HG03520 (cell line): ENCODE data around the gene TCFL5.

Source experiments
- ATAC-seq: cut with Tn5 transposase; IDR thresholded peaks from one replicate; pipeline ENCODE4 v1.9.1; 2021; ENCODE audit warnings: mild to moderate bottlenecking, moderate library complexity; ENCODE audit not compliant: unreplicated experiment

Gene TCFL5

DNA sequence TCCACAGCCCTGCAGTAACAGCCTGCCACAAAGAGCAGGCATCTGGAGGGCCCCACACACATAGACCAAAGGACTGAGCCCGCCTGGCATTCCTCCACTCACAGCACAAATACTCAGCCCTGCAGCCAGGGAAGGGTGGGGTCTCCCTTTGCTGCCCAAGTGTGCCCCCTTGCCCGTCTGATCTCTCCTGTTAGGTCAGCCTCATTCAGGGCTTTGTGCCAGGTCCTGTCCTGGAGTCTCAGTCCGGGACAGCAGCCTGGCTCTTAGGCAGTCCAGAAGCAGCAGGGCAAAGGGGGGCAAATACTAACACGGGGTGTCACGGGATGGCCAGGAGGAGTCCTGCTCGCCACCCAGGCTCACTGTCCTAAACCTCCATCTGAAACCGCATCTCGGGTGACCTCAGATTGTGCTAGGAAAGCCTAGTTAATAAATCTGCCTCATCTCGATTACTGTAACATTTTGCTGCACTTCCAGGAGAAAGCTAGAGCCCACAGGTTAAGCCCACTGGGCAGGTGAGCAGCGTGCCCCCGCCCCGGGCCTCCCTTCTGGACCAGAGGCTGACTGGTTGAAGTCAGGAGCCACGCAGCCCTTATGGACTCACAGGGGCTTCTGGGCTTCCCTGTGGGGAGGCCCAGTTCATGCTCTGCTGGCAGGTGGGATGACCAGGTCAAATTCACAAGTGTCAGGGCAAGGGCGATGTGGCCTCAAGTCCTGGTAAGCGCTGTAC, 60.2 kb downstream of the TCFL5 start:
- no peak for ATAC-seq

DNA sequence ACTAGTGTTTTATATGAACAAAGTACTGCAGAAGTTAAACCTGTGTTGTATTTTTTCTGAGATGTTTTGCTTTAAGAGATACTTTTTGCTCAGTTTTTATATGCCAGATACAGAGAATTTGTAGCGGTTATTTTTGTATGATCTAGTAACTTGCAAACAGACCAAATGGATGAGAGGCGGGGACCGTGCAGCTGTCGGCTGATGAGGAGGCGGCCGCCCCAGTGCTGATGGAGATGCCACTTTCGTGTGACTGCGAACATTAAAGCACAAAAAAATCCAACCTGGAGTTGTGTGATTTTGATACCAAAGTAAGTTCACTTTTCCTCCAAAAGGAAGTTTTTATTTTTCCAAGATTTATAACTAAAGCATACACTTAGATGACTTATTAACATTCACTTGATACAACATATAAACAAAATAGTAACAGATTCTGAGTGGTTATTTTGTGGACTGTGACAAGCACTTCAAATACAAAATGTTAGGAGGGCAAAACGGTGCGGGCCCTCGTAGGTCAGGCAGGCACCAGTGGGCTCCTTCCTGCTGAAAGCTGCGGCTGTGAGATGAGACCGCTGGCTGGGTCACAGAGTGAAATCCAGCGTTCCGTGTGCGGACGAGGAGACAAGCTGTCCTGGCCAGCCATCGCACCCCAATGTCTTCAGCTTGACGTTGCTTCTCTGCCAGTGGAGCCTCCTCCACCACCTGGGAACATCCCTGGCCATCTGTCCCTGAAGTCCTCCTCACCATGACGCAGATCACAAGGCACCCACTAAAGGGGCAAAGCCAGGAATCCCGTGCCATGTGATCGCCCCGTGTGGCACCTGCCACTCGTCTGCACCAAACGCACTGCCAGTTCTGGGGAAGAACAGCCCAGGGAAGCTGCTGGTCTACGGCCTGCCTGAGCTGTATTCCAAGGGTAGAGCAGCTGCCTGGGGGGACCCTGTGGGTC, 61.0 kb downstream of the TCFL5 start:
- ATAC-seq, result no peak

DNA sequence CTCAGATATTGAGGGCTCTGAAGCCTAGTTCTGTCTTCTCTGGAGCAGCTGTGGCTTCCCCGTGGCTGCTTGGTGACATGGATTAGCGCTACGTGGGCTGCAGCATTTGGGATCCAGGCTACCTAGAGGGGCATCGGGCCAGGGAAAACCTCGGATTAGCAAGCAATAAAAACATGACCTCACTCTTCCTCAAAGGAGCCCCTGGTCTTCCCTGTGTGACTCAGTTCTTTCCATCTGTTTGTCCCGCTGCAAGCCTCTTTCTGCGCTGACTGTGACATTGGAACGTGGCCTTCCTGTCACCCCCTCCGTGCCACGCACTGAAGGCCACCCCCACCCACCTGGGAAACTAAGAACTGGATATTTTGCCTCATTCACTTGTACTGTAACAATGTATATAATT, 61.7 kb downstream of the TCFL5 start:
- ATAC-seq, result no peak

DNA sequence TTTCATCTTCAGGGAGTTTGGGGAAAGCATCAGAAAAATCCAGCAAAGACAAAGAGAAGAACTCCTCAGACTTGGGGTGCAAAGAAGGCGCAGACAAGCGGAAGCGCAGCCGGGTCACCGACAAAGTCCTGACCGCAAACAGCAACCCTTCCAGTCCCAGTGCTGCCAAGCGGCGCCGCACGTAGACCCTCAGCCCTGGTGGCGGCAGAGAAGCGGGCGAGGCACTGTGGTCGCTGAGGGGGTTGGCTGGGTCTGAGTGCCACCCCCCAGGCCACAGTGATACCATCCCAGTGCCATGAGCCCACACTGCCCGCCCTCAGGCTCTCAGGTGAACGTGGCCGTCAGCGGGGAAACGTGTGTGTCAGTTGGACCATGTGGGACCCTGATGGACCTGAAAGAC, 62.2 kb downstream of the TCFL5 start:
- no peak for ATAC-seq

DNA sequence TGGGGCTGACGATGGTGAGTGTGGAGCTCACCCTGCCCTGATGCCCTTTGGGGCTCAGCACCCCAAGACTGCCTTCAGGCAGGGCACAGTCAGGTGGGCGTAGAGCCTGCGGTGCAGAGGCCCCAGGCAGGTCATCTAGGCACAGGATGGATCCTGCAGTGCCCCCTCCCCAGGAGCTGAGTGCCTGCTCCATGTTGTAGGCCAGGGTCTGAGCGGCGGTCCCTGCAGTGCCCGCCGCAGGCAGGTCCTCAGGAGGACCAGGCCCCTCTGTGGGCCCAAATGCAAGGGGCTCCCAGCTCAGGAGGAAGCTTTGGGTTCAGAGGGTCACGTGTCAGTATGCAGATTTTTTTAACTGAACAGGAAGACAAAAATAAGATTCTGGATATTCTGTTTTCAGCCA, 62.6 kb downstream of the TCFL5 start:
- no peak for ATAC-seq

DNA sequence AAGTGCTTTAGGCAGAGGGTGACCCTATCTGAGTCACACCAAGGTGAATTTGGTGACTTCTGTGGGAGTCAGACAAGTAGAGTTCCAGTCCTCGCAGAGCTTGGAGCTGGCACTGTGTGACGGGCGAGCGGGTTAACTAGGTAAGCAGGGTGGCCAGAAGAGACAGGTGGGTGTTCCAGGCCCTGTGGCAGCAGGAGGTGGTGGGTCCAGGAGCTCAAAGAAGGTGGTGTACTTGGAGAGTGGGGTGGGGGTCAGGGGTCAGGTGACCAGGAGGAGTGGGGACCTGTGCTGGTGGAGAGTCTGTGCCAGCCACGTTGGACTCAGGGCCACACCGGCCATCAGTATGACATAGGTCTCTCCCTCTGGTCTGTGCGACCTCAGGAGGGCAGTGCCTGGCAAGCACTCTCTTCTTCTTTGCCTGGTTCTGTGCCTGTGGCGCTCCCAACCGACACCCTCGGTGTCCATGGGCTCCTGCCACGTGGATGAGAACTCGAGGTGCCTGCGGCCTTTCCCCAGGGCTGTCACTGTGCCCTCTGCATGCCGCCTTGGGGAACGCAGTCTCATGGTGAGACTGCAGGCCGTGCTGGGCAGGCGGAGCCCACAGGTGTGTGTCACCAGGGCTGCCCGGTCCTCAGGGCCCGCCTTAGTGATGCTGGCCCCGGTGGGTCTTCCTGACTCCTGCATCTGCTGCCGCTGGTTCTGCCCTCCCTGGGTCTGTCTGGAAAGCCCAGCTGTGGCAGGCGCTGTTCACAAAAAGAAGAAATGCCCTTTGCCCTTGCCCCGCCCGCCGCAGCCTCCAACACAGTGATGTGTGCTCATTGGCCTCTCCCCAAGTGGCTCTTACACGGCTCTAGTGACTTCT, 63.7 kb downstream of the TCFL5 start:
- no peak for ATAC-seq

DNA sequence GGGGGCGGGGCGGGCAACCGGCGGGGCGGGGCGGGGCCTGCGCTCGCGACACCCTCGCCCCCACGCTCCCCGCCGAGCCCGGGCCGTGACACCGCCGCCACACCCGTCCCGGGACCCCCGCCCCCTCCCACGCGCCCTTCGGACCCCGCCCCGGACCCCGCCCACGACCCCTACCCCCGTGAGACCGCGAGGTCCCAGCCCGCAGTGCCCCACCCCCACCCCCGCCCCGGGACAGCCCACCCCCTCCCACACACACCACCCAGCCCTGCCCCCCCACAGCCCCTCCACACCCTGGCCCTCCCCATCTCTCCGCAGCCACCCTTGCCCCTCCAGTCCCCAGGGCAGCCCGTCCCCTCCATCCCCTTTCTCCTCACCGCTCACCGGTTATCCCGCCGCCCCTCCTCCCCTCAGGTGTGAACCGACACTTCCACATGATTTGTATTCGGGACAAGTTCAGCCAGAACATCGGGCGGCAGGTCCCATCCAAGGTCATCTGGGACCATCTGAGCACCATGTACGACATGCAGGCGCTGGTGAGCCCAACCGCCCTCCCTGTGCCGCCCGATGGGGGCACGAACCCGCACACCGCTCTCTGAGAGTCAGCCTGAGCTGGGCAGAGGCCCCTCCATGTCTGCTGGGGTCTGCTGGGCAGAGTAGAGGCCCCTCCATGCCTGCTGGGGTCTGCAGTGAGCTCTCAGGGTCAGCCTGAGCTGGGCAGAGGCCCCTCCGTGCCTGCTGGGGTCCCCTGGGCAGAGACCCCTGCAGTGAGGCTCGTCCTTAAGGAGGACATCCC, 64.7 kb downstream of the TCFL5 start:
- no peak for ATAC-seq

DNA sequence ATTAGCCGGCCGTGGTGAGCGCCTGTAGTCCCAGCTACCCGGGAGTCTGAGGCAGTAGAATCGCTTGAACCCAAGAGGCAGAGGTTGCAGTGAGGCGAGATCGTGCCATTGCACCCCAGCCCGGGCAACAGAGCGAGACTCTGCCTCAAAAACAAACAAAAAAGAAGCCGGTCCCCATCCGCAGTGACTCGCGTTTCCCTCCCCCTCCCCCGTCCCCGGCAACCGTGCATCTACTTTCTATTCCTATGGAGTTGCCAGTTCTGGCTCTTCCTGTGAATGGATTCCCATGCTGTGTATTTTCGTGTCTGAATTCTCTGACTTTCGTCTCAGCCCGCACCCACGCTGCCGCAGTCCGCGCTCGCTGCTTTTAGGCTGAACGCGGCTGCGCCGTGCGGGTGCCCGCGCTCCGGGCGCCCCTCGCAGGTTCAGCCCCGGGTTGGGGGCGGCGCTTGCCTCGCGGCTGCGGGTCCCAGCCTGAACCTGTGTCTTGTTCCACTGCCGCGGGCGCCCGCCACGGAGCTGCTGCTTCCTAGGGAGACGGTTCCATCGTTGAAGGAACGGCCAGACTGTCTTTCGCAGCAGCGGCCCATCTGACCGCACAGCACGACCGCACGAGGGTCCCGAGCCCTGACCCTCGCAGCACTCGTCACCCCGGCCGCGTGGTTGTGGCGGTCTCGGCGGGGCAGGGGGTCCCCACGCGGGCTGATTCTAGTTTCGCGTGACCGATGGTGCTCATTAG, 66.4 kb downstream of the TCFL5 start:
- no peak for ATAC-seq

DNA sequence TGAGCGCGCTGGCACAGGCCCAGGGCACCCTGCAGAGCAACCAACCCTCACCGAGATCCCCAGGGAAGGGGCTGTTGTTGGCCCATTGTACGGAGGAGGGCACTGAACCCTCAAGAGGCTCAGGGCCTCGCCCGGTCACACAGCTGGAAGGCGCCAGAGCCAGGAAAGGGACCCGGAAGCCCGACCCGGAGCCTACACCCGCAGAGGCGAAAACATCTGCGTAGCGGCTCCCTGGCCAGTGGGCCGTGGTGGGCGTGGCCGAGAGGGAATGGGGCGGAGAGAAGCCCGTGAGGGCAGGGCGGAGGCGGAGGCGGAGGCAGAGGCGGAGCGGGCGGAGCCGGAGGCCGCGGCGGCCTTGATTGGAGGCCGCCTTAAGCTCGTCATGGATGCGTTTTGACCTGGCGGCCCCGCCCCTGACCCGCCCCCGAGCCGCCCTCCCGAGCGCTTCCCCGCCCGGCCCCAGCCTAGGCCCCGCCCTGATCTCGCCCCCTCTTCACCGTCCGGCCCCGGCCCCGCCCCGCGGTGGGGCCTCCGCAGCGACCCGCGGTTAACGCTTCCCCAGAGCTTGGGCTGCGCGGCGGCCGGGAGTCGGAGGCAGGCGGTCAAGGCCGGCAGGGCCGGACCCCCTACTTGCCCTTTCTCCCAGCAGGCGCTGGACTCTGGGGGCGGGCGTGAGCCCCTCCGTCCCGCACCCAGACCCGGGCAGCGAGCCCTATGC, 67.5 kb downstream of the TCFL5 start:
- ATAC-seq, result peak; percentile 64

DNA sequence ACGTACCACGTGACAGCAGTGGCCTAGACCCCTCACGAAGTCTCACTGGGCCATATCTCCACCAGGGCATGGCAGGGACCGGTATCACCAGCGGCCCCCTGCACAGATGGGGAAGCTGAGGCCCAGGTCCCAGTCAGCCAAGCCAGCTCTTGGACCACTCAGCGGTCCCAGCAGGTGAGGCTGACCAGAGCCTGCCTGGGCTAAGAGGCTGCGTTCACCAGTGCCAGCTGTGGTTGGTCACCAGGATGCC, 67.9 kb downstream of the TCFL5 start:
- ATAC-seq, result no peak

DNA sequence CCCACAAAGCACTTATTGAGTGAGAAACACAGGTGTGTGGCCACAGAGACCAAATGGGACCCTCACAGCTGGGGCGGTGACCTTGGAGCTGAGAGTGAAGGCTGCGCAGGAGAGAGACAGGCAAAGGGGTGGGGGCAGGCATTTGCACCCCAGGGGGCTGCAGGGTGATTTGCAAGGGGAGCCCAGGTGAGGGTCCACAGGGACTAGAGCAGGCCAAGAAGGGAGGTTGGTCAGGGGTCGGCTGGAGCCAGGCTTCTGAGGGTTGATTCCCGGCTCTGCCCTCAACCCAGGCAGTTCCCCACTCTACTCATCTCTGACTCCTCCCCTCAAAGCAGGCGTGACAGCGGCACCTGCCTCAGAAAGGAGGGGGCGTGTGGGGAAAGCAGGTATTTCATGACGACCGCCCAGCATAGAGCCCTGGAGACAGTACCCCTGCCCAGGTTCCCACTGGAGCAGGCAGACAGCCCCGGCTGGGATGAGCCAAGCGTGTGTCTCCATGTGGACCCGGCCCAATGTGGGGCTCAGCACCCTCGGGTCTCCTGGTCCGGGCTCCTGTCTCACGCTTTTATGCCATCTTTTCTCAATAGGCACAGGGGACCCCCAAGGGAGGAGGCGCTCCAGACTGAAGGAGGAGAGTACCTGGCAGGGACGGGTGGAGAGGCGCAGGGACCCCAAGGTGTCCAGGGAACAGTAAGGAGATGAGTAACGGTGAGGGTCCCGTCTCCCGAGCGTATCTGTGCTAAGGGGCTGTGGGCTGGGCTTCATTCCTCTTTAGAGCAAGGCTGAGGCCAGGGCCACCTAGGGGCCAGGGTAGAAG, 68.5 kb downstream of the TCFL5 start:
- ATAC-seq, result no peak

DNA sequence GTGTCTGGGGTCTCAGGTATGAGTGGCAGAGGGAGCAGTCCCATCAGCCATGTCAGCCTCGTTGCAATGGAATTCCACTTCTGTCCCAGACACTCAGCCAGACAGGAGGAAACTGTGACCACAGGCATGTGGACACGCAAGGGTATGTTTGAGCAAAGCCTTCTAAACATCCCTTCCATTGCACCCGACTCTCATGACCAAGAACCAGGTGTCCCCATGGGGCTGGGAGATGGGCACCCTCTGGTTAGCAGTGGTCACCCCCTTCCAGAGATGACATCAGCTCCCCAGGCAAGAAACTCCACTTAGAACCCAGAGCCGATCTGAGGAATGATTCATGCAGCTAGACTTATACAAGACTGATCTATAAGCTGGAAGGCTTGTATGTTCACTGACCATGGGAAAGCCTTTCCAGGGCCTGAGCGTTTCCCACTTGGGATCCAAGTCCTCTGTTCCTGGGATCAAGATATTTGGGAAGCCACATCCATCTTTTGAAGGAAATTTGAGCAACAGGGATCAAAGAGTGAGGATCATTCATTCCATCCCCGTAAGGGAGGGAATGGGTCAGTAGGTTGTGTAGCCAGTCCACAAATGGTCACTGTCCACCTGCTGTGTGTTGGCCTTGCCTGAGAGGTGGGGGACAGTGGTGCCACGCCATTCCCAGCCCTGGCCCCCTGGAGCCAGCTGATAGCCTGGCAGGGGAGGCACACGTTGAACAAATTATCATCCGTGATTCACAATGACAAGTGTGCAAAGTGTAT, 69.3 kb downstream of the TCFL5 start:
- no peak for ATAC-seq

DNA sequence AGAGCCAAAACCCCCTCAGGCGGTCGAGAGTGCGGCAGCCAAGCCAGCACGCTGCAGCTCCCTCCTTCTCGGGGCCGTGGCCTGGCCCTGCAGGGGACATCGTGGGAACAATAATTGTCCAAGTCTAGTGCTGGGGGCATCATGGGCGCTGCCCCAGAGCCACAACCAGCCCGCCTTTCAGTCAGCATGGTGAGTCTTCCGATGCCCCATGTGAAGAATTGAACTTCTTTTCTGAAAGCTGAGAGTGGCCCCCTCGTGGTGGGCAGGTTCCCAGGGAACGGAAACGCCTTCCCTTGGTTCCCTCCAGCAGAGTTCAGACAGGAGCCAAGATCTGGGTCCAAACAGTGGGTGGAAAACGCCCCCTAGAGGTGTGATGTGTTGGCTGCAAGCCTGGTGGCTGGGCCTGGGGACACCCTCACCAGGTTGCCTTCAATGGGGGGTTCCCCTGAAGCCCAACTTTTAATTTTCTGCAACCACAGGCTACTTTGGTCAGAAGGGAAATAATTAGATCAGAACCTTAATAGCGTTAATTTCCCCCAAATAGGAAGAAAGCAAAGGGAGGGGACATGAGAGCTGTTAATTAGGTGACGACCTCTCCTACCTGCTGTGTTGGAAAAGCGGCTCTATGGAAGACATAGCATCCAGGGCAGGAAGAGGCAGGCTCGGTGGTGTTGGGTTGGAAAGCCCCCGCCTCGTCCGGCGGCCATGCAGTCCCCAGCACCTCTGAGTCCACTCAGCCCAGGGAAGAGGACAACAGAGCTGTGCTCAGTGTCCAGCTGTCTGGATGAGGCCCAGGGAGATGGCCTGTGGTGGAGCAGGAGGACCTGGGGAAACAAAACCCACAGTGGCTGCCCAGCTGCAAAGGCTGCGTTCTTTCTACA, 70.1 kb downstream of the TCFL5 start:
- ATAC-seq, result no peak
